NCI-H226 (cell line): ENCODE results near the gene PHACTR4.
A peak's percentile ranks its signal among the peaks of the same experiment; 100 is the strongest.
"Not testable (repeated sequence)": the region's sequence is repeated elsewhere in the genome, so short reads cannot be mapped to it uniquely, and the experiment has no call there.

Source experiments
- DNase-seq: peaks from one replicate; pipeline ENCODE4 v3.0.0-alpha.2; 2015

Gene PHACTR4

DNA sequence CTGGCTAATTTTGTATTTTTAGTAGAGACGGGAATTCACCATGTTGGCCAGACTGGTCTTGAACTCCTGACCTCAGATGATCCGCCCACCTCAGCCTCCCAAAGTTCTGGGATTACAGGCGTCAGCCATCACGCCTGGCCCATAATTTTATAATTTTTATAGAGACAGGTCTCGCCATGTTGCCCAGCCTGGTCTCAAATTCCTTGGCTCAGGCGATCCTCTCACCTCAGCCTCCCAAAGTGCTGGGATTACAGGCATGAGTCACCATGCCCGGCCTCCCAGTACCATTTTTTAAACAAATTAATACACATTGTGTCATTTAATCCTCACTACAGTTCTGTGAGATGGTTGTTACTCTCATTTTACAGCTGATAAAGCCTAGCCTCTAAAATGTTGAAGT, 3.9 kb downstream of the PHACTR4 start:
- peak; percentile 50 for DNase-seq

GRCh38 chr1:28374297-28374696, 4.8 kb downstream of the PHACTR4 start:
- DNase-seq: peak; percentile 61

GRCh38 chr1:28375598-28375997, 6.1 kb downstream of the PHACTR4 start:
- DNase-seq: not testable (repeated sequence)

DNA sequence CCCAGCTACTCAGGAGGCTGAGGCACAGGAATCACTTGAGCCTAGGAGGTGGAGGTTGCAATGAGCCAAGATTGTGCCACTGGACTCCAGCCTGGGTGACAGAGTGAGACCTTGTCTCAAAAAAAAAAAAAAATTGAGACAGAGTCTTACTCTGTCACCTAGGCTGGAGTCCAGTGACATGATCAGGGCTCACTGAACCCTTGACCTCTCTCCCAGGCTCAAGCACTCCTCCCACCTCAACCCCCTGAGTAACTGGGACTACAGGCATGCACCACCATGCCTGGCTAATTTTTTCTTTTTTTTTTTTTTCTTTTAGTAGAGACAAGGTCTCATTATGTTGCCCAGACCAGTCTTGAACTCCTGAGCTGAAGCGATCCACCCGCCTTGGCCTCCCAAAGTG, 6.7 kb downstream of the PHACTR4 start:
- not testable (repeated sequence) for DNase-seq

- no peak for DNase-seq
Observed at GRCh38 chr1:28378906-28379305, 9.4 kb downstream of the PHACTR4 start.

DNA sequence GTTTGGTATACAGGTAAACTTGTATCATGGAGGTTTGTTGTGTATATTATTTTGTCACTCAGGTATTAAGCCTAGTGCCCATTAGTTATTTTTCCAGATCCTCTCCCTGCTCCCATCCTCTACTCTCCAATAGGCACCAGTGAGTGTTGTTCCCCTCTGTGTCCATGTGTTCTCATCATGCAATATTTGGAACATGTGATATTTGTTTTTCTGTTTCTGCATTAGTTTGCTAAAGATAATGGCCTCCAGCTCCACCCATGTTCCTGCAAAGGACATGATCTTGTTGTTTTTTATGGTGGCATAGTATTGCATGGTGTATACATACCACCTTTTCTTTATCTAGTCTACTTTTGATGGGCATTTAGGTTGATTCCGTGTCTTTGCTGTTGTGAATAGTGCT, 10.9 kb downstream of the PHACTR4 start:
- DNase-seq: no peak

GRCh38 chr1:28383785-28384184, 14.2 kb downstream of the PHACTR4 start:
- peak; percentile 69 for DNase-seq

DNA sequence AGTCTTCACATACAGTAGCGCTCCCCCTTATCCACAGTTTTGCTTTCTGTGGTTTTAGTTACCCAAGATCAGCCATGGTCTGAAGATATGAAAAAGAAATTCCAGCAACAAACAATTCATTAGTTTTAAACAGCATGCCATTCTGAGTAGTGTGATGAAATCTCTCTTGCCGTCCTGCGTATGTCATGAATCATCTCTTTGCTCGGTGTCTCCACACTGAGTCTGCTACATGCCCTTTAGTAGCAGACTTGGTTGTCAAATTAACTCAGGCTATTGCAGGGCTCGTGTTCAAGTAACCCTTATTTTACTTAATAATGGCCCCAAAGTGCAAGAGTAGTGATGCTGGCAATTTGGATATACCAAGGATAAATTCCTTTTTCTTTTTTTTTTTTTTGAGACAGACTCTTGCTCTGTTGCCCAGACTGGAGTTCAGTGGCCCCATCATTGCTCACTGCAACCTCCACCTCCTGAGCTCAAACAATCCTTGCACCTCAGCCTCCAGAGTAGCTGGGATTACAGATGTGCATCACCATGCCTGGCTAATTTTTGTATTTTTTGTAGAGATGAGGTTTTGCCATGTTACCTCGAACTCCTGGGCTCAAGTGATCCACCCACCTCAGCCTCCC, 22.6 kb downstream of the PHACTR4 start:
- DNase-seq: peak; percentile 94

DNA sequence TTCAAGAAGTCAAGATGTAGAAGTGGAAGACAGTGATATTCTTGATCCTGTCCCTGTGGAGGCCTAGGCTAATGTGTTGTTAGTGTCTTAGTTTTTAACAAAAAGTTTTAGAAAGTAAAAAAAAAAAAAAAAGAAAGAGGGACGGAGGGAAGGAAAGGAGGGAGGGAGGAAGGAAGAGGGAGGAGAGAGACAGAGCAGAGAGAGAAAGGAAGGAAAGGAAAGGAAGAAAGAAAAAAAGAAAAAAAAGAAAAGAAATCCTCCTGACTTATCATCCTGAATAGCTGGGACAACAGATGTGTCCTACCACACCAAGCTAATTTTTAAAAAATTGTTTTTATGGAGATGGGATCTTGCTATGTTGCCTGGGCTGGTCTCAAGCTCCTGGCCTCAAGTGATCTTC, 24.6 kb downstream of the PHACTR4 start:
- DNase-seq: no peak

DNA sequence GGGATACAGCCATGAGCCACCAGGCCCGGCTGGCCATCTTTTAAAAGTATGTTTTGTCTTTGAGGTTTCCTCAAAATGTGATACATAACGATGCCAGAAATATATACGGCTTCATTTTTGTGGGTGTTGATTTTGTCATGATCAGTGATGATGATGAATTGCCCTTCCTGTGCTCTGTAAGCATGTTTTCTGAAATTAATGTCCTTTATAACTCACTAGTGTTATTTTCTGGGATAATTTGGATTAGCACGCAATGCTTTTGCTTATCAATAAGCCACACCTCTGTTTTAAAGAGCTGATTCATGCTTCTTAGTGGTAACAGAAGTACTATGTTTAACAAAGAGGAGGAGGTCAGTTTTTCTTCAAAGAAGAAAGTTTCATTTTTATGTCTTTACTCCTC, 25.6 kb downstream of the PHACTR4 start:
- peak; percentile 60 for DNase-seq

DNA sequence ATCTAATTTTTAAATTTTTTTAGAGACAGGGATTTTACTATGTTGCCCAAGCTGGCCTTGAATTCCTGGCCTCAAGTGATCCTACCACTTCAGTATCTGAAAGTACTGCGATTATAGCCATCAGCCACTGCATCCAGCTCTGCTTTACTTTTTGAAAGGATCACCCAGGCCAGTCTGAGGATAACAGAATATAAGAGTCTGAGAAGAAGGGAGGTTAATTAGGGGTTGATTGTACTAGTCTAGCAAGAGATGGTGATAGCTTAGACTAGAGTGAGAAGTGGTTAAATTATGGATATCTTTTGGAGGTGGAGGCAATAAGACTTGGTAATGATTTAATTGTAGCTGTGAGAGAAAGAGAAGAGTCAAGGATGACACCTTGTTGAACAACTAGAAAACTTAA, 32.2 kb downstream of the PHACTR4 start:
- DNase-seq: no peak

DNA sequence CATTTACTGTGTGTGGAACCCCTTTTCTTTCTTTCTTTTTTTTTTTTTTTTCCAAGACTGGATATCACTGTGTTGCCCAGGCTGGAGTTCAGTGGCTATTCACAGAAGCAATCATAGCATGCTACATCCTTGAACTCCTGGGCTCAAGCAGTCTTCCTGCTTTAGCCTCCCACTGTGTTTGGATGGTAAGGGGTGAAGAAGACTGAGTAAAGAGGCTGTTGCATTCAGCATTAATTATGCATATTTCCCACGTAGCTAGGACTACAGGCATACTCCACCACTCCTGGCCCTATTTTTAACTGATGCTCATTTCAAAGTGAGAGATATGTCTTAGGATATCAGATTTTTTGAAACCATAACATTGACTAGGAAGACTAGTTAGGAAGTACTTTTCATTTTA, 39.5 kb downstream of the PHACTR4 start:
- no peak for DNase-seq

DNA sequence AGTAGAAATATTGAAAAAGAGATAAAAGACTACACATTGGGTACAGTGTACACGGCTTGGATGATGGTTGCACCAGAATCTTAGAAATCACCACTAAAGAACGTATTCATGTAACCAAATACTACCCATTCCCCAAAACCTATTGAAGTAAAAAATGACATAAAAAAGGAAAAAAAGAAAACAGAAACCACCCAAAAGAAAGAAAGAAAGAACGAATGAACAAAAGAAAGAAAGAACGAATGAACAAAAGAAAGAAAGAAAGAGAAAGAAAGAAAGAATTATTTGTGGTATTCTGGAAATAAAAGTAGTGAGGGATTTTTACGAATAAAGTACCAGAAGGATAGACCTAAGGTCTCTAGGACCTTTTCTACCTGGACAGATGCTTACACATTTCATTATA, 42.1 kb downstream of the PHACTR4 start:
- no peak for DNase-seq

DNA sequence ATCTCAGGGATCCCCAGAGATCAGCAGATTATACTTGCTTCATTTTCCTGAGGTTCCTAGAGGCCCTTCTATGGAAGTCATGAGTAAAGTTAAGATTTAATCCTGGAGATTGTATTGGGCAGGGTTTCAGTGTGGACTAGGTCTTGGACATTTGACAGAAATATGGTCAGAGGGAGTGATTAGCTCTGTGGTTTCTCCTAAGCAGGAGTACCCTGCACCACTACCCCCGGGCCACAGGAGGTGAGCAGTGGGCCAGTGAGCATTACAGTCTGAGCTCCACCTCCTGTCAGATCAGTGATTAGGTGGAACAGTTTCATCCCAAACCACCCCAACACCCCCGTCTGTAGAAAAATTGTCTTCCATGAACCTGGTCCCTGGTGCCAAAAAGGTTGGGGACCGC, 43.2 kb downstream of the PHACTR4 start:
- peak; percentile 70 for DNase-seq

DNA sequence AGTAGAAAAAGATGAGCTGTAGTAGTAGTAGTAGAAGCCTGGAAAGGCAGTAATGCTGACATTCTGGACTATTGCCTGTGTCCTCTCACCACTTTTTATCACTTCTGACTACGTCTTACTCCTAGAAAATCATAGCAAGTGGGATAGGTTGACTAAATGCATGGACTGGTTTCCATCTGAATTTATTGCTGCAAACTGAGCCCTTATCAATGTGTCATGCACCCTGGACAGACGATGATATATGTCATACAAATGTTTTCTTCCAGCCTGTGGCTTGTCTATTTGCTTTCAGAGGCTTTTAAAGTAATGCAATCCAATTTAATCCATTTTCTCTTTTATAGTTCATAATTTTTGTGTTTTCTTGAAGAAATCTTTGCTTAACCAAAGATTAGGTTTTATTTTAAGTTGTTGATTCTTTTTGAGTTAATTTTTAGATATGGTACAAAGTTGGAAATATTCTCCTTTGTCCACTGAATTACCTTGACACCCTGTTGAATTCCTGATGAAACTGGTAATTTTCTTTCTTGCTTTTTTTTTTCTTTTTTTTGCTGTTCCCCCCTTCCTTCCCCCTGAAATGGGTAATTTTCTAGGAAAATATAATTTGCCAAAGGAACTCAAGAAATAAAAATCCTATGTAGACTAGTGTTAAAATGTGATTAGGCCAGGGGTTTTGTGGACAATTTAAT, 47.1 kb downstream of the PHACTR4 start:
- peak; percentile 63 for DNase-seq

DNA sequence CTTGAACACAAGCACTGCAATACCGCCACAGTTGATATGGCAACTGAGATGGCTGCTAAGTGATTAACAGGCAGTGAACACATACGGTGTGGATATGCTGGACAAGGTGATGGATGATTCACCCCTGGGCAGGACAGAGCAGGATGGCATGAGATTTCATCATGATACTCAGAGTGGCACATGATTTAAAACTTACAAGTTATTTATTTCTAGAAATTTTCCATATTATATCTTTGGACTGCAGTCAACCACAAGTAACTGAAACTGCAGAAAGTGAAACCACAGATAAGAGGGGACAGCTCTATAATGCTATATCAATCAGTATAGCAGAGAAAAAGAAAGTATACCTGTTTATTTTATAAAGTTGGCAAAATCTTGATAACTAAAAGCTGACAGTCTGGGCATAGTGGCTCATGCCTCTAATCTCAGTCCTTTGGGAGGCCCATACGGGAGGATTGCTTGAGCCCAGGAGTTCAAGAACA, 47.9 kb downstream of the PHACTR4 start:
- DNase-seq: peak; percentile 86

- DNase-seq: no peak
Observed at GRCh38 chr1:28417926-28418637, 48.5 kb downstream of the PHACTR4 start.

- DNase-seq: no peak
Observed at GRCh38 chr1:28421744-28422143, 52.2 kb downstream of the PHACTR4 start.

DNA sequence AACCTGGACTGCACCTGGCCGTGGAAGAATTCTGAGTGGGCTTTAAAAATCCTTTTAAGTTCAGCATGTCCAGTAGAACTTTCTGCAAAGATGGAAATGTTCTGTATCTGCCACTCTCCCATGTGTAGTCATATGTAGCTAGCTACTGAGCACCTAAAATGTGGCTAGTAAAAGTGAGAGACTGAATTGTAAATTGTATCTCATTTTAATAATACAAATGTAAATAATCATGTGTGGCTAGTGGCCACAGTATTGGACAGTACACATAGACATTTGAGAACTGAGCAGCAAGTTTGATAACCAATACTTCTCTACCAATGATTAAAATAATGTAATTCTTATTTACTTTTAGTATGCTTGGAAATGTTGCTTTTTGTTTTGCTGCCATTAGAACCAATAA, 57.3 kb downstream of the PHACTR4 start:
- no peak for DNase-seq

DNA sequence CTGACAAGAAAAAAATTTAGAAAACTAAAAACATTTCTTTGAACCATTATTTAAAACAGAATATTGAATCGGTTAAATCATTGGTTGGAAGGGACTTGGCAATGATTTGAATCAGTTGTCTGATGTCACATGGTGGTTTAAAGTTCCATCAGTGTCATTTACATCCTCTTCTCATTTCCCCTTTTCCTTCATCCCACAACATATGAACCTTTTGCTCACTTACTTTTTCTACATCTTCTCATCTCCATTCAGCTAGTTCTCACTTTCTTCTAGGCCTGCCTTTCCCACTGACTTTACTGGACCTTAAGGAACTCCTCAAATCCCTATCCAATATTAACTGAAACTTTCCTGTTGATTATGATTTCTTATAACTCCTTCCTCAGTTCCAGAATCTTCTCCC, 58.5 kb downstream of the PHACTR4 start:
- no peak for DNase-seq

GRCh38 chr1:28428990-28429520, 59.5 kb downstream of the PHACTR4 start:
- DNase-seq: no peak

GRCh38 chr1:28436211-28436769, 66.8 kb downstream of the PHACTR4 start:
- no peak for DNase-seq

- peak; percentile 91 for DNase-seq
Observed at GRCh38 chr1:28437264-28437923, 67.9 kb downstream of the PHACTR4 start.
